C4-2B (cell line): Measurements from ENCODE around the gene CDCA8.

Experiments used
- H3K27ac ChIP-seq: fragments of 450-650 bp; 2 replicates; pipeline ENCODE4 v1.5.1; 2017
- CTCF ChIP-seq: fragments of 450-650 bp; conservative IDR thresholded peaks from 2 replicates; pipeline ENCODE4 v1.5.1; 2017; ENCODE audit warnings: mild to moderate bottlenecking
- ZFX ChIP-seq: fragments of 450-650 bp; IDR thresholded peaks from 2 replicates; pipeline ENCODE4 v1.6.1; 2017

The CDCA8 gene

DNA sequence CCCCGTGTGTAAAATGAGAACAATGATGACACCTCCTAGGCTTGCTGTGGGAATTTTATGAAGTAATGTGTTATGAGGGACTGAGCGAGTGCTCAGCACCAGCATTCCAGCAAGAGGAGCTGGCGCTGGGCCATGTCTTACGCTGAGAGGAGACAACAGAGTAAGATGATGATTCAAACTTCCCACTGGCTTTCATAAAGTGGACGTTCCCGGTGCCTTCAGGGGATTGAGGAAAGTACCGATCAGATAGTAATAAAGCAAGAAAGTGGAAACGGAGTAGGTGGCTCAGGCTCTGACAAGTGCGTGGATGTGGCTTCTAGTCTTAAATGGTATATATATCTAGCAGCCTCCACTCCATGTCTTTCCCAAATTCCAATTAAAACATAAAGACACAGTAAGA lies 48.8 kb downstream of the CDCA8 start:
- TF ChIP-seq ZFX: no peak
- TF ChIP-seq CTCF: no peak
- H3K27ac ChIP-seq: no peak overlapping the region

DNA sequence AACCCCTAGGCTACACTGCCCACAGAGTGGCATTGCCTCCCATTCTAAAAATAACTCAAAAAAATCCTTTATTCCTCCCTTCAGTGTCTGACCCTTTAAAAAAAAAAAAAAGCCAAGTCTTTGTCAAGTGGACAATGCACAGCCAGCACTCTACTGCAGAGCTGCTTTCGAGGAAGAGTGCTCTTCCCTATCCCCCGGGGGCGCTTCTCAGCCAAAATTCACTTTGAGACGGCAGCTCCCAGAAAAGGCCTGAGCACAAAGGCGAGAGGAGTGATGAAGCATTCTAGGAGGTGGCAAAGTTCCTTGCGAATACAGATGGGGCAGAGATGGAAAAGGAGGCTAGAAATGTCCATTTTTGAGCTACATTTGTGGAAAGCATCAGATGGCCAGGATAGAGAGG lies 49.3 kb downstream of the CDCA8 start:
- TF ChIP-seq CTCF: no peak
- no peak for TF ChIP-seq ZFX

DNA sequence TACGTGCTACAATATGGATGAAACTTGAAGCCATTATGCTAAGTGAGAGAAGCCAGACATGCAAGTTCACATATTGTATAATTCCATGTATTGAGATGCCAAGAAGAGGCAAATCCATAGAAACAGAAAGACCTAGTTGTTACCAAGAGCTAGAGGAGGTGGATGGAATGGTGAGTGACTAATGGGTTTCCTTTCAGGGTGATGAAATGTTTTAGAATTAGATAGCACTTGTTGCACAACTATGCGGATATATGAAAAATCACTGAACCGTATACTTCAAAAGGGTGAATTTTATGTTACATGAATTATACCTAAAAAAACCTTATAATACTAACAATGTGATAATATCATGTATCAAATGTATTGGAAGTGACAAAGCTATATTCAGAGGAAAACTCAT lies 54.5 kb downstream of the CDCA8 start:
- TF ChIP-seq ZFX (no peak), CTCF (no peak)

More for the DNA sequence above, 49.3 kb downstream of the CDCA8 start:
- H3K27ac ChIP-seq: no peak overlapping the region

GRCh38 chr1:37748565-37748964 lies 56.2 kb downstream of the CDCA8 start:
- TF ChIP-seq ZFX (no peak), CTCF (no peak)
- H3K27ac ChIP-seq: no peak overlapping the region

More for the DNA sequence above, 54.5 kb downstream of the CDCA8 start:
- H3K27ac ChIP-seq: no peak overlapping the region

DNA sequence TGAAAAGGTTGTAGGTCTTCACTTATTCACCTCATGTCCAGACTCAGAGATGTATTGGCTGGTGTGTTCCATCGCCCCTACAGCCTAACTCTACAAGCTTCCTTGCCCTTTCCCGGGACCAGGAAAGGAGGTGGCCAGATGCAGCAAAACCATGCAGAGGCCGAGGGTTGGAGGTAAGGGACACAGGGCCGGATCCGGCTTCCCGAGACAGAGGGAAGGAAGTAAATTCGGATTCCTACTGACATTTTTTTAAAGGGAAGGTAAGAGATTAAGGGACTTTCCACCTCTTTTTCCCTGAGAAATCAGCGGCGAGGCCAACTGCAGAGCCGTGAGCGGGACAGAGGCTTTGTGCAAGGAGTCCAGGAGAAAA lies 59.9 kb downstream of the CDCA8 start:
- no peak for TF ChIP-seq ZFX
- no peak for TF ChIP-seq CTCF
- no peak overlapping the region for H3K27ac ChIP-seq

DNA sequence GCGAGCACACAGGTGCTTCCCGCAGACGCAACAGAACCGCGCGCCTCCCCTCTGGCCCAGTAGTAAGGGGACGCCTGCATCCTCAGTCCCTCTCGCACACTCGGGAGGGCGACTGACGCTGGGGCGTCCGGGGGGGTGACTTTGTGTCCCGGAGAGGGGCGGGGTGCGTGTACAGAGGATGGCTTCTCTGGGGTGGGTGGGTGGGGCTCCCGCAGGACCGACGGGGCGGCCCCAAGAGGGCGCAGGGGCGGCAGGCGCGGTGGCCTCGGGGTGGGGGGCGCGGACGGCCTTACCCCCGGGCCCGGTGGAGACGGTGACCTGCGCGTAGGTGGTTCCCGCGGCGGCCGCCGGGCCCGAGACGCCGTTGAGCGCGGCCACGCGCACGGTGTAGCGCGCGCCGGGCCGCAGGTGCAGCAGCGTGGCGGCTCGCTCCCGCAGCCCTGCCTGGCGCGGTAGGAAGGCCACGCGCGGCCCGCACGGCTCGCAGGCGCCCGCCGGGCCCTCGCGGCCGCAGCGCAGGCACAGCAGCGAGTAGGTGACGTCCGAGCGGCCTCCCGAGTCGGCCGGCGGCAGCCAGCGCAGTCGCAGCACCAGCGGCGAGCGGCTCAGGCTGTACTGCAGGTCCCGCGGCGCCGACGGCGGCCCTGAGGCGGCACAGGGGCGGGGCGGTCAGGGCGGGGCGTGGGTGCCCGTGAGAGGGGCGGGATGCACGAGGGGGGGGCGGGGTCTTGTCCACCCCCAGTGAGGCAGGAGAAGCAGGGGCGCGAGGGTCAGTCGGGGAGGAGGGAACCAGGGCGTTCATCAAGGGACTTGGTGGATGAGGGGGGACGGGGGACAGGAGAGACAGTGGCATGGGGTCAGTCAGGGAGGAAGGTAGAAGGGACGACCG lies 60.5 kb downstream of the CDCA8 start:
- peak; percentile 79 for TF ChIP-seq ZFX
- TF ChIP-seq CTCF: no peak
- peak overlapping the region; percentile 33; the same call in 1 of the 2 replicates for H3K27ac ChIP-seq

- no peak overlapping the region for H3K27ac ChIP-seq
- TF ChIP-seq ZFX (no peak), CTCF (no peak)
These were observed 61.4 kb downstream of the CDCA8 start for GRCh38 chr1:37753473-37754321.
